Activated CD4-positive, alpha-beta T cell treated with anti-CD3 and anti-CD28 coated beads, Interleukin-2, amount 10 ng/mL, durations not matched to agents 24 days and 14 days (primary cell): ENCODE data around the gene ALOX12B. TPM values are rescaled to one million over a fixed set of nuclear protein-coding genes. Genes with fewer than 3 reads are reported as not detected.

Experiments
- DNase-seq: peaks from one replicate; pipeline ENCODE4 v3.0.0; 2022
- H3K27ac Mint-ChIP-seq: one replicate; pipeline ENCODE4 v1.8.0; 2022; ENCODE audit warnings: mild to moderate bottlenecking, mixed read lengths
- H3K27me3 Mint-ChIP-seq: one replicate; pipeline ENCODE4 v1.8.0; 2022; ENCODE audit warnings: mixed read lengths
- H3K36me3 Mint-ChIP-seq: one replicate; pipeline ENCODE4 v1.8.0; 2022; ENCODE audit warnings: low read depth, mild to moderate bottlenecking, mixed read lengths
- H3K4me1 Mint-ChIP-seq: one replicate; pipeline ENCODE4 v1.8.0; 2021; ENCODE audit warnings: mixed read lengths
- H3K4me3 Mint-ChIP-seq: one replicate; pipeline ENCODE4 v1.8.0; 2022; ENCODE audit warnings: mild to moderate bottlenecking, moderate library complexity, mixed read lengths
- H3K9me3 Mint-ChIP-seq: one replicate; pipeline ENCODE4 v1.8.0; 2021; ENCODE audit warnings: mixed read lengths
- intact Hi-C: fragments of 100-400 bp; cut with micrococcal nuclease; formaldehyde crosslinking; loops from one replicate; pipeline ENCODE4 v1.15.1; 2023
- total RNA-seq: library from RNA; stranded (reverse); gene quantifications from 2 replicates; pipeline ENCODE4 v1.2.3, GENCODE V29; 2022

The ALOX12B gene
- total RNA-seq, 1 donor from 2014 or later: 0.77 TPM

- H3K27ac Mint-ChIP-seq: no peak overlapping the region
- no peaks in the 10 kb centered on the region for H3K36me3 Mint-ChIP-seq
- no peaks in the 10 kb centered on the region for H3K9me3 Mint-ChIP-seq
- DNase-seq: peak; percentile 92
- no peak overlapping the region for H3K4me3 Mint-ChIP-seq
- intact Hi-C loops: loop anchor here (1.0 to 2.0 kb wide), 3 partner anchors 19 to 59 kb away; partner anchors contain the start of gene ALOXE3
- H3K27me3 Mint-ChIP-seq: peaks cover 71% of the 10 kb centered on the region
- H3K4me1 Mint-ChIP-seq: peaks cover 16% of the 10 kb centered on the region
These were observed 27.2 kb downstream of the ALOX12B start for GRCh38 chr17:8060274-8060673.

DNA sequence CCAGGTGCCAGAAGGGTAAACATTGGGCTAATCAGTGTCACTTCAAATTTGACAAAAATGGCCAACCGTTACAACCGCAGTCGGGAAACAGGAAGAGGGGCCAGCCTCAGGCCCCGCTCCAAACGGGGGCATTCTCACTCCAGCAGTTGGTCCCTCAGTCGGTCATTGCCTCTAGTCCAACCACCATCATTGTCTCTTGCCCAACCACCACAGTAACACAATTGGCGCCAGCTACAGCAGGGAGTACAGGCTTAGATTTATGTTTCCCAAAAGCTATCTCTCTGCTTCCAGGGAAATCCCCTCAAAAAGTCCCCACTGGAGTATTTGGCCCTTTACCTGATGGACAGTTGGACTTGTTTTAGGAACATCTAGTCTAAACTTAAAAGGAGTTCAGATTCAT, 28.4 kb downstream of the ALOX12B start:
- no peaks in the 10 kb centered on the region for H3K36me3 Mint-ChIP-seq
- H3K4me3 Mint-ChIP-seq: no peak overlapping the region
- intact Hi-C loops: loop anchor here (5.0 kb wide), 2 partner anchors 42 to 147 kb away; no protein-coding TSS in a partner anchor
- H3K27me3 Mint-ChIP-seq: peaks cover 67% of the 10 kb centered on the region
- no peak overlapping the region for H3K27ac Mint-ChIP-seq
- no peak for DNase-seq
- peaks cover 16% of the 10 kb centered on the region for H3K4me1 Mint-ChIP-seq
- H3K9me3 Mint-ChIP-seq: no peaks in the 10 kb centered on the region

GRCh38 chr17:8057691-8058114, 29.8 kb downstream of the ALOX12B start:
- DNase-seq: peak; percentile 84
- Mint-ChIP-seq H3K27me3 (peaks cover 55% of the 10 kb centered on the region), H3K4me1 (peaks cover 15% of the 10 kb centered on the region), H3K36me3 (no peaks in the 10 kb centered on the region), H3K9me3 (no peaks in the 10 kb centered on the region), H3K4me3 (no peak overlapping the region), H3K27ac (no peak overlapping the region)
- intact Hi-C loops: loop anchor here (1.0 to 5.0 kb wide), 6 partner anchors 16 to 315 kb away; partner anchors contain the start of gene NAA38

- Mint-ChIP-seq H3K9me3 (no peaks in the 10 kb centered on the region), H3K27me3 (peaks cover 49% of the 10 kb centered on the region), H3K36me3 (no peaks in the 10 kb centered on the region), H3K4me1 (peaks cover 13% of the 10 kb centered on the region), H3K27ac (no peak overlapping the region), H3K4me3 (no peak overlapping the region)
- no peak for DNase-seq
- intact Hi-C loops: loop anchor here (1.0 to 5.0 kb wide), 6 partner anchors 16 to 314 kb away; partner anchors contain the start of gene NAA38
These were observed 30.4 kb downstream of the ALOX12B start for GRCh38 chr17:8056976-8057625.

DNA sequence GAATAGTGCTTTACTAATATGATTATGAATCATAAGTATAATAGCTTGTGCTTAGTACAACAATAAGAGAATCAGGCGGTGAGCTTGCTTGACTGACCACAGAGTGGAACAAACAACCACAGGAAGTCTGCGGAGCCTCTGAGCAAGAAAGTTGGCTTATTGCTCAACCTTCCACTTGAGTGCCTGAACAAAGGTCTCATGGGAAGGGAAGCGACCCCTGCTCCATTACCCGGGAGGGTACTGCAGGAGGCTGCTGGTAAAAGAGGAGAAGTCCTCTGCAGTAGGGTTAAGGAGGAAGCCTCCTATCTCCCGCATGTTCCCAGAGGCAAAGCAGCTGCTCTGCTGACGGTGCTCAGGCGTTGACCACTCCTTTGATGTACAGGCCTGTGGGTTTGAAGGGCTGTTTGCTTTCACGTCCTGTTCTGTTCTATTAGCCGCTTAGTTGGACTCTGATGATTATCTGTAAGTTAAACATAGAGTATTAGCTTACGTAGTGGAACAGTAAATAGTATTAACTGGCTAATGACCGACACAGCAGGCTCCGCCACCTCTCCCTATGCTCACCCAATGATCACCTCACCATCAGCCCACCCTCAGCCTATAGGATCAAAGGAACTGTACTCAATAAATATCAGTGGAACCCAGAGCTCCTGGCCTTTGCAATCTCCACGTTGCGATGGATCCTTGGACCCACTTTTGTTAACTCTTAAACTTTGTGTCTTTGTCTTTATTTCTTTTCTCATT, 31.1 kb downstream of the ALOX12B start:
- H3K27ac Mint-ChIP-seq: no peak overlapping the region
- H3K27me3 Mint-ChIP-seq: peaks cover 43% of the 10 kb centered on the region

GRCh38 chr17:8055851-8056231, 31.7 kb downstream of the ALOX12B start:
- intact Hi-C loops: loop anchor here (2.0 to 5.0 kb wide), 5 partner anchors 39 to 313 kb away; partner anchors contain the start of gene NAA38
- Mint-ChIP-seq H3K36me3 (no peaks in the 10 kb centered on the region), H3K4me3 (no peak overlapping the region), H3K27me3 (peaks cover 38% of the 10 kb centered on the region), H3K27ac (no peak overlapping the region), H3K9me3 (no peaks in the 10 kb centered on the region), H3K4me1 (peaks cover 13% of the 10 kb centered on the region)
- no peak for DNase-seq

More for the DNA sequence above, 31.1 kb downstream of the ALOX12B start:
- H3K9me3 Mint-ChIP-seq: no peaks in the 10 kb centered on the region
- no peaks in the 10 kb centered on the region for H3K36me3 Mint-ChIP-seq
- H3K4me3 Mint-ChIP-seq: no peak overlapping the region
- H3K4me1 Mint-ChIP-seq: peaks cover 13% of the 10 kb centered on the region
- intact Hi-C loops: loop anchor here (2.0 to 5.0 kb wide), 5 partner anchors 39 to 314 kb away; partner anchors contain the start of gene NAA38
- peak; percentile 79 for DNase-seq

DNA sequence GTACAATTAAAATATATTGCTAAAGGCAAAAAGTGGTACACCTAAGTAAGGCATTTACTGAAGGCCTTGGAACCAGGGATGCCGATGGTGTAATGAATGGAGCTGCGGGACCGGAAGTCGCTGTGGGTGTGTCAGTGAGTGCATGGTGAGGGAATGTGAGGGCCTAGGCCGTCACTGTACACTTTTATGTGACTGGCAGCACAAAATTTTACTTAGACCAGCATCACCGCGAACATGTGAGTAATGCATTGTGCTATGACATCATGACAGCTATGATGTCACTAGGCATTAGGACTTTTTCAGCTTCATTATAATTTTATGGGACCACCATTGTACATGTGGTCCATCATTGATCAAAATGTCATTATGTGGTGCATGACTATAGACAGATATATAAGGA, 33.9 kb downstream of the ALOX12B start:
- Mint-ChIP-seq H3K4me3 (no peak overlapping the region), H3K4me1 (peaks cover 11% of the 10 kb centered on the region), H3K27ac (no peak overlapping the region)

GRCh38 chr17:8052256-8053252, 35.0 kb downstream of the ALOX12B start:
- H3K36me3 Mint-ChIP-seq: no peaks in the 10 kb centered on the region
- no peak overlapping the region for H3K4me3 Mint-ChIP-seq
- H3K27me3 Mint-ChIP-seq: peaks cover 13% of the 10 kb centered on the region
- DNase-seq: no peak
- intact Hi-C loops: no loop called here
- H3K4me1 Mint-ChIP-seq: peaks cover 11% of the 10 kb centered on the region
- H3K27ac Mint-ChIP-seq: no peak overlapping the region
- H3K9me3 Mint-ChIP-seq: no peaks in the 10 kb centered on the region

More for the DNA sequence above, 33.9 kb downstream of the ALOX12B start:
- DNase-seq: no peak
- intact Hi-C loops: no loop called here
- H3K36me3 Mint-ChIP-seq: no peaks in the 10 kb centered on the region
- no peaks in the 10 kb centered on the region for H3K9me3 Mint-ChIP-seq
- H3K27me3 Mint-ChIP-seq: peaks cover 18% of the 10 kb centered on the region

- Mint-ChIP-seq H3K4me1 (peaks cover 10% of the 10 kb centered on the region), H3K36me3 (no peaks in the 10 kb centered on the region), H3K27ac (no peak overlapping the region), H3K9me3 (no peaks in the 10 kb centered on the region), H3K27me3 (peaks cover 7% of the 10 kb centered on the region), H3K4me3 (no peak overlapping the region)
- intact Hi-C loops: no loop called here
- DNase-seq: no peak
These were observed 35.7 kb downstream of the ALOX12B start for GRCh38 chr17:8051831-8052230.

GRCh38 chr17:8048736-8049135, 38.8 kb downstream of the ALOX12B start:
- no peak overlapping the region for H3K27ac Mint-ChIP-seq
- no peaks in the 10 kb centered on the region for H3K4me1 Mint-ChIP-seq
- intact Hi-C loops: no loop called here

GRCh38 chr17:8048236-8048635, 39.3 kb downstream of the ALOX12B start:
- H3K27ac Mint-ChIP-seq: no peak overlapping the region
- no peaks in the 10 kb centered on the region for H3K27me3 Mint-ChIP-seq
- no peak for DNase-seq
- no peaks in the 10 kb centered on the region for H3K4me1 Mint-ChIP-seq
- H3K4me3 Mint-ChIP-seq: no peak overlapping the region
- H3K36me3 Mint-ChIP-seq: no peaks in the 10 kb centered on the region
- no peaks in the 10 kb centered on the region for H3K9me3 Mint-ChIP-seq
- intact Hi-C loops: no loop called here

More at GRCh38 chr17:8048736-8049135, 38.8 kb downstream of the ALOX12B start:
- Mint-ChIP-seq H3K27me3 (no peaks in the 10 kb centered on the region), H3K4me3 (no peak overlapping the region), H3K9me3 (no peaks in the 10 kb centered on the region), H3K36me3 (no peaks in the 10 kb centered on the region)
- no peak for DNase-seq

GRCh38 chr17:8047769-8048110, 39.8 kb downstream of the ALOX12B start:
- Mint-ChIP-seq H3K27me3 (no peaks in the 10 kb centered on the region), H3K9me3 (no peaks in the 10 kb centered on the region), H3K4me1 (no peaks in the 10 kb centered on the region), H3K36me3 (no peaks in the 10 kb centered on the region), H3K27ac (no peak overlapping the region), H3K4me3 (no peak overlapping the region)
- intact Hi-C loops: no loop called here
- no peak for DNase-seq

DNA sequence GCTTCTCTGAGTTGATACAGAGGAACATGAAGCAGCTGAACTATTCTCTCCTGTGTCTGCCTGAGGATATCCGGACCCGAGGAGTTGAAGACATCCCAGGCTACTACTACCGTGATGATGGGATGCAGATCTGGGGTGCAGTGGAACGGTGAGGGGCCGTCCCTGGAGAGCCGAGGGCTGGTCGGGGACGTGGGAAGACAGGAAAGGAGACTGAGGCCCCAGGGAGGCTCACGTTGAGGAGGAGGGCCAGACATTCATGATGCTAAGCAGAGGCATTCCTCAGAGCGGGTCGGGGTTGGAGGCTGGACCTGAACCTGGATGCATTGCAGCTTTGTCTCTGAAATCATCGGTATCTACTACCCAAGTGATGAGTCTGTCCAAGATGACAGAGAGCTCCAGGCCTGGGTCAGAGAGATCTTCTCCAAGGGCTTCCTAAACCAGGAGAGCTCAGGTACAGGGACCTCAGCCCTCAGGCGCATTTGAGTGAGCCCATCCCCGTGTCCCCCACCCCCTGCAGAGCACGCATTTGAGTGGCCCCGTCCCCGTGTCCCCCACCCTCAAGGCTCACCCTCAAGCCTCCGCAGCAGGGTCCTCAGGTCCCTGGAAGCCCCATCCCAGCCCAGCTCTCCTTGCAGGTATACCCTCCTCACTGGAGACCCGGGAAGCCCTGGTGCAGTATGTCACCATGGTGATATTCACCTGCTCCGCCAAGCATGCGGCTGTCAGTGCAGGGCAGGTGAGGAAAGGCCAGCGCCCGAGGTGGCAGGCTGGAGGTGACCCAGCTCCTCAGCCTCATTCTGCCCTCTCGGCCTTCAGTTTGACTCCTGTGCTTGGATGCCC, 40.4 kb downstream of the ALOX12B start:
- no peak for DNase-seq
- Mint-ChIP-seq H3K9me3 (no peaks in the 10 kb centered on the region), H3K4me1 (no peaks in the 10 kb centered on the region), H3K36me3 (no peaks in the 10 kb centered on the region), H3K27ac (no peak overlapping the region), H3K4me3 (no peak overlapping the region), H3K27me3 (no peaks in the 10 kb centered on the region)
- intact Hi-C loops: no loop called here
